ENCODE results near the gene FIBCD1.

DNA sequence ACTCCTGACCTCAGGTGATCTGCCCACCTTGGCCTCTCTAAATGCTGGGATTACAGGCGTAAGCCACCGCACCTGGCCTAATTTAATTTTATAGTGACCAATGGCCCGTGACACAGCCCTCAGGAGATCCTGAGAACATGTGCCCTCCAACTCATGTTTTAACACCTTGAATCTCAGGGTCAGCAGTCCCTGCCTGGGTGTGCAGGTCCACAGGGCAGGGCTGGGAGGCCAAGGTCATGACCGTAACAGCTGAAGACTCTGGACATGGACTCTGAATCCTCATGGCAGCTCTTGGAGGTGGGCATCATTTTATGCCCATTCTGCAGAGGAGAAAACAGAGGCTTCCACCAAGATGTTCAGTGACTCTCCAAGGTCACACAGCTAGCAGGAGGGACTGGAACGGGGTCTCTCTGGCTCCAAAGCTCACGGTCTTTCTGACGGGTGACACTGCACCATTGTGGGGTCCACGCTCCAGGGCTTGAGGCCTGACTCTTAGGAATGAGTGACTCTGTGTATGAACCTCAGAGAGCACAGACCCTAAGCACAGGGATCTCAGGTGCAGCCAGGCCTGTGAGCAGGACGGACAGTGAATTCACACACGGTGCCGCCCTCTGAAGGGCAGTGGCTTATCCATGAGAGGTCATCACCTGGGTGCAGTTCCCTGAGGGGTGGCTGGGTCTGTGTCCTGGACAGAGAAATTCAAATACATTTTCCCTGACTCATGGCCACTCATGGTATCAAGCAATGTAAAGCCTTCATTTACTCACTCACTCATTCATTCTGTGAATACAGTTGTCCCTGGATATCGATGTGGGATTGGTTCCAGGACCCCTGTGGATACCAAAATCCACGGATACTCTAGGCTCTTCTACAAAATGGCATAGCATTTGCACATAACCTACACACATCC, 37.1 kb upstream of the FIBCD1 start:
- TF ChIP-seq, protein P1, sequence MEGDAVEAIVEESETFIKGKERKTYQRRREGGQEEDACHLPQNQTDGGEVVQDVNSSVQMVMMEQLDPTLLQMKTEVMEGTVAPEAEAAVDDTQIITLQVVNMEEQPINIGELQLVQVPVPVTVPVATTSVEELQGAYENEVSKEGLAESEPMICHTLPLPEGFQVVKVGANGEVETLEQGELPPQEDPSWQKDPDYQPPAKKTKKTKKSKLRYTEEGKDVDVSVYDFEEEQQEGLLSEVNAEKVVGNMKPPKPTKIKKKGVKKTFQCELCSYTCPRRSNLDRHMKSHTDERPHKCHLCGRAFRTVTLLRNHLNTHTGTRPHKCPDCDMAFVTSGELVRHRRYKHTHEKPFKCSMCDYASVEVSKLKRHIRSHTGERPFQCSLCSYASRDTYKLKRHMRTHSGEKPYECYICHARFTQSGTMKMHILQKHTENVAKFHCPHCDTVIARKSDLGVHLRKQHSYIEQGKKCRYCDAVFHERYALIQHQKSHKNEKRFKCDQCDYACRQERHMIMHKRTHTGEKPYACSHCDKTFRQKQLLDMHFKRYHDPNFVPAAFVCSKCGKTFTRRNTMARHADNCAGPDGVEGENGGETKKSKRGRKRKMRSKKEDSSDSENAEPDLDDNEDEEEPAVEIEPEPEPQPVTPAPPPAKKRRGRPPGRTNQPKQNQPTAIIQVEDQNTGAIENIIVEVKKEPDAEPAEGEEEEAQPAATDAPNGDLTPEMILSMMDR (conservative IDR thresholded peaks at IDR 0.05), result no peak
- no peak for TF ChIP-seq ZFX (IDR thresholded peaks at IDR 0.05)

Measured in C4-2B (cell line).